K562 (cell line): Measurements from ENCODE around the gene YJU2. TPM values are rescaled to one million over a fixed set of nuclear protein-coding genes. Genes with fewer than 3 reads are reported as not detected.
A peak's percentile ranks its signal among the peaks of the same experiment; 100 is the strongest.

Source experiments
- E2F1 ChIP-seq: sonication (generic); formaldehyde crosslinking; IDR thresholded peaks from 2 replicates; pipeline ENCODE4 v1.8.1; 2023; ENCODE audit warnings: mild to moderate bottlenecking, missing genetic modification reagents, moderate library complexity
- FOS ChIP-seq: IDR thresholded peaks from 3 replicates; pipeline ENCODE4 v1.6.1; 2011; ENCODE audit not compliant: insufficient read length; ENCODE audit errors: extremely low read depth
- MCM5 ChIP-seq: fragments of 450-650 bp; IDR thresholded peaks from 2 replicates; pipeline ENCODE4 v1.6.1; 2016; ENCODE audit warnings: low read depth
- MEIS2 ChIP-seq: fragments of 450-650 bp; IDR thresholded peaks from 2 replicates; pipeline ENCODE4 v1.6.1; 2014; ENCODE audit warnings: mild to moderate bottlenecking; ENCODE audit not compliant: partially characterized antibody
- PML ChIP-seq: IDR thresholded peaks from 2 replicates; pipeline ENCODE4 v1.6.1; 2012; ENCODE audit warnings: low read length, inconsistent platforms
- RBM25 ChIP-seq: fragments of 200-400 bp; formaldehyde crosslinking; IDR thresholded peaks from 2 replicates; pipeline ENCODE4 v1.6.1; 2018; ENCODE audit warnings: low read length, low read depth, moderate library complexity; ENCODE audit not compliant: severe bottlenecking
- REST ChIP-seq, 2 experiments: fragments of 450-650 bp; formaldehyde crosslinking in 1 of 2; IDR thresholded peaks; 2 replicates each; pipeline versions ENCODE4 v1.4.0 to v1.6.1; 2014 to 2020; ENCODE audit warnings: mild to moderate bottlenecking in 2 of 2, borderline replicate concordance in 1 of 2, low read depth in 1 of 2
- SAFB ChIP-seq: fragments of 200-400 bp; formaldehyde crosslinking; IDR thresholded peaks from 2 replicates; pipeline ENCODE4 v1.6.1; 2017; ENCODE audit warnings: low read depth, low read length, borderline replicate concordance
- SMAD1 ChIP-seq: fragments of 150-350 bp; IDR thresholded peaks from 2 replicates; pipeline ENCODE4 v1.6.1; 2014; ENCODE audit warnings: low read length, low read depth; ENCODE audit not compliant: partially characterized antibody
- SMAD4 ChIP-seq: fragments of 250-450 bp; sonication (Bioruptor Pico); conservative IDR thresholded peaks from 2 replicates; pipeline ENCODE4 v1.8.0; 2021; ENCODE audit warnings: inconsistent platforms, mild to moderate bottlenecking, moderate library complexity
- TARDBP ChIP-seq: fragments of 450-650 bp; IDR thresholded peaks from 2 replicates; pipeline ENCODE4 v1.6.1; 2016
- ZC3H8 ChIP-seq: fragments of 450-650 bp; IDR thresholded peaks from 2 replicates; pipeline ENCODE4 v1.6.1; 2017
- ZNF41 ChIP-seq: fragments of 250-450 bp; sonication (Bioruptor Pico); conservative IDR thresholded peaks from 2 replicates; pipeline ENCODE4 v1.4.0; 2020; ENCODE audit warnings: mild to moderate bottlenecking
- ZNF584 ChIP-seq: fragments of 200-800 bp; sonication (Bioruptor generic); IDR thresholded peaks from 2 replicates; pipeline ENCODE4 v1.6.1; 2016; ENCODE audit warnings: low read depth, mild to moderate bottlenecking, missing genetic modification characterization, missing compliant biosample characterization
- ZNF766 ChIP-seq: fragments of 200-800 bp; sonication (Bioruptor generic); conservative IDR thresholded peaks from 2 replicates; pipeline ENCODE4 v1.6.1; 2016; ENCODE audit warnings: missing genetic modification characterization, missing compliant biosample characterization
- ZNF780A ChIP-seq: fragments of 250-450 bp; sonication (Bioruptor Pico); IDR thresholded peaks from 2 replicates; pipeline ENCODE4 v1.5.0; 2021; ENCODE audit warnings: mild to moderate bottlenecking
- ZSCAN32 ChIP-seq: fragments of 450-650 bp; formaldehyde crosslinking; IDR thresholded peaks from 2 replicates; pipeline ENCODE4 v1.4.0; 2020; ENCODE audit warnings: mild to moderate bottlenecking, moderate library complexity
- polyA plus RNA-seq, 8 experiments: library from polyadenylated mRNA; depleted of rRNA in 4 of 8; stranded (reverse) in 5 of 8; unstranded in 3 of 8; fragments of >200 nt; fragmentation: Nextera tagmentation in 2 of 8; fragmentation: Illumina TruSeq in 1 of 8; extraction: Ambion mirVana in 2 of 8; extraction: Trizol in 1 of 8; gene quantifications; 2 replicates each; pipeline versions ENCODE4 v1.2.1 to v1.2.3, GENCODE V29; 2011 to 2014; ENCODE audit warnings: inconsistent platforms in 1 of 8, missing spikeins in 1 of 8
- total RNA-seq, 7 experiments: library from RNA; depleted of rRNA in 6 of 7; stranded (reverse); fragments of >200 nt in 6 of 7; fragmentation: Illumina TruSeq in 2 of 7; extraction: Trizol in 2 of 7; gene quantifications; 2 replicates each; pipeline versions ENCODE4 v1.2.1 to v1.2.3, GENCODE V29; 2011 to 2021; ENCODE audit warnings: low replicate concordance in 1 of 7
- TF ChIP-seq, protein P1 (sequence below): fragments of 450-650 bp; formaldehyde crosslinking; IDR thresholded peaks from 2 replicates; pipeline ENCODE4 v1.4.0; 2022; ENCODE audit warnings: missing genetic modification characterization
- TF ChIP-seq, protein P2 (sequence below): fragments of 450-650 bp; IDR thresholded peaks from 2 replicates; pipeline ENCODE4 v1.6.1; 2016

YJU2 gene
- total and polyA plus RNA-seq, 9 of the 15 experiments (the other 6 are each of a cell fraction or from before 2014, with no cell fraction given): 0.41 to 34.9 (median 19.3) TPM

- TF ChIP-seq SAFB (no peak), ZSCAN32 (no peak), ZNF766 (CRISPR knock-in tag) (no peak), RBM25 (peak; percentile 74), MEIS2 (peak; percentile 75), ZNF780A (CRISPR knock-in tag) (no peak), REST (IDR thresholded peaks at IDR 0.05; ENCODE audit: borderline replicate concordance) (no peak), REST (CRISPR knock-in tag; IDR thresholded peaks at IDR 0.05; ENCODE audit: low read depth) (no peak), PML (no peak), MCM5 (no peak), SMAD1 (no peak), TARDBP (no peak), FOS (no peak), E2F1 (CRISPR knock-in tag) (no peak), ZC3H8 (no peak), ZNF584 (no peak), SMAD4 (CRISPR knock-in tag) (no peak), ZNF41 (CRISPR knock-in tag) (no peak)
- TF ChIP-seq, protein P1, sequence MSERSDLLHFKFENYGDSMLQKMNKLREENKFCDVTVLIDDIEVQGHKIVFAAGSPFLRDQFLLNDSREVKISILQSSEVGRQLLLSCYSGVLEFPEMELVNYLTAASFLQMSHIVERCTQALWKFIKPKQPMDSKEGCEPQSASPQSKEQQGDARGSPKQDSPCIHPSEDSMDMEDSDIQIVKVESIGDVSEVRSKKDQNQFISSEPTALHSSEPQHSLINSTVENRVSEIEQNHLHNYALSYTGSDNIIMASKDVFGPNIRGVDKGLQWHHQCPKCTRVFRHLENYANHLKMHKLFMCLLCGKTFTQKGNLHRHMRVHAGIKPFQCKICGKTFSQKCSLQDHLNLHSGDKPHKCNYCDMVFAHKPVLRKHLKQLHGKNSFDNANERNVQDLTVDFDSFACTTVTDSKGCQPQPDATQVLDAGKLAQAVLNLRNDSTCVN (CRISPR knock-in tag): no peak
- TF ChIP-seq, protein P2, sequence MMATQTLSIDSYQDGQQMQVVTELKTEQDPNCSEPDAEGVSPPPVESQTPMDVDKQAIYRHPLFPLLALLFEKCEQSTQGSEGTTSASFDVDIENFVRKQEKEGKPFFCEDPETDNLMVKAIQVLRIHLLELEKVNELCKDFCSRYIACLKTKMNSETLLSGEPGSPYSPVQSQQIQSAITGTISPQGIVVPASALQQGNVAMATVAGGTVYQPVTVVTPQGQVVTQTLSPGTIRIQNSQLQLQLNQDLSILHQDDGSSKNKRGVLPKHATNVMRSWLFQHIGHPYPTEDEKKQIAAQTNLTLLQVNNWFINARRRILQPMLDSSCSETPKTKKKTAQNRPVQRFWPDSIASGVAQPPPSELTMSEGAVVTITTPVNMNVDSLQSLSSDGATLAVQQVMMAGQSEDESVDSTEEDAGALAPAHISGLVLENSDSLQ: peak; percentile 6; the same call in 1 of the 2 replicates
Measured at GRCh38 chr19:4277191-4277696, 30.4 kb downstream of the YJU2 start (continued).
